BJ (cell line): ENCODE results near the gene PMM1. TPM values are rescaled to one million over a fixed set of nuclear protein-coding genes. Genes with fewer than 3 reads are reported as not detected.
"Not testable (repeated sequence)": the region's sequence is repeated elsewhere in the genome, so short reads cannot be mapped to it uniquely, and the experiment has no call there.

Source experiments
- CTCF ChIA-PET: fragments of 350-600 bp; formaldehyde crosslinking; extraction: SDS; loops from one replicate; lab custom pipeline; 2021; ENCODE audit warnings: antibody characterized with exemption, inconsistent platforms; lab: Yijun Ruan, JAX
- POLR2A ChIA-PET: fragments of 300-600 bp; sonication (Branson Sonifier 250); formaldehyde crosslinking; extraction: SDS; loops from one replicate; lab custom pipeline; 2021; ENCODE audit warnings: antibody characterized with exemption; lab: Charles Lee
- DNase-seq: peaks from one replicate; pipeline ENCODE4 v3.0.0-alpha.2; 2011; ENCODE audit warnings: low read depth
- H3K27me3 ChIP-seq: 2 replicates; pipeline ENCODE4 v1.6.0; 2011; ENCODE audit warnings: low read length; ENCODE audit not compliant: control insufficient read depth, insufficient read depth
- H3K36me3 ChIP-seq: 2 replicates; pipeline ENCODE4 v1.5.1; 2011; ENCODE audit warnings: low read length; ENCODE audit not compliant: control insufficient read depth, insufficient read depth
- H3K4me3 ChIP-seq: 2 replicates; pipeline ENCODE4 v1.5.1; 2011; ENCODE audit warnings: low read depth, mild to moderate bottlenecking, control low read depth, low read length
- CTCF ChIP-seq: IDR thresholded peaks from 2 replicates; pipeline ENCODE4 v1.5.1; 2011; ENCODE audit warnings: low read depth, mild to moderate bottlenecking, control low read depth, inconsistent platforms, low read length, moderate library complexity; ENCODE audit not compliant: insufficient read depth
- polyA plus RNA-seq: library from polyadenylated mRNA; depleted of rRNA; stranded (reverse); fragments of >200 nt; gene quantifications from 2 replicates; pipeline ENCODE4 v1.2.3, GENCODE V29; 2011

The PMM1 gene
- polyA plus RNA-seq, 1 experiment: 109 TPM

- peaks cover 5% of the 10 kb centered on the region for H3K36me3 ChIP-seq
- POLR2A ChIA-PET: no interaction called here
- no peaks in the 10 kb centered on the region for H3K27me3 ChIP-seq
- no peak for DNase-seq
- H3K4me3 ChIP-seq: no peak overlapping the region
- CTCF ChIA-PET: interaction anchor here (0.6 to 3.5 kb wide), 2 partner anchors 55 to 288 kb away, joined by 3 to 55 read pairs; partner anchors contain the start of gene POLR3H
- no peak for TF ChIP-seq CTCF
Measured at GRCh38 chr22:41595703-41596102, 6.1 kb upstream of the PMM1 start.

- H3K4me3 ChIP-seq, H3K27me3 ChIP-seq, H3K36me3 ChIP-seq, DNase-seq, POLR2A ChIA-PET: not testable (repeated sequence)
- CTCF ChIA-PET: interaction anchor here (0.8 to 1.4 kb wide), 2 partner anchors 50 to 66 kb away, joined by 3 to 4 read pairs; partner anchors contain the start of gene POLR3H
Measured at GRCh38 chr22:41593336-41593960, 3.8 kb upstream of the PMM1 start.

GRCh38 chr22:41587347-41587723 lies 2.3 kb downstream of the PMM1 start:
- POLR2A ChIA-PET: no interaction called here
- CTCF ChIA-PET: interaction anchor here (0.6 kb wide), 1 partner anchor 30 kb away, joined by 3 read pairs; no protein-coding TSS in a partner anchor
- no peak for TF ChIP-seq CTCF
- Histone ChIP-seq H3K4me3 (no peak overlapping the region), H3K36me3 (peaks cover 14% of the 10 kb centered on the region), H3K27me3 (no peaks in the 10 kb centered on the region)
- no peak for DNase-seq

- H3K27me3 ChIP-seq: no peaks in the 10 kb centered on the region
- POLR2A ChIA-PET: no interaction called here
- CTCF ChIA-PET: interaction anchor here (0.9 to 1.1 kb wide), 2 partner anchors 26 to 42 kb away, joined by 3 to 4 read pairs; partner anchors contain the start of genes CSDC2 and POLR3H
- H3K36me3 ChIP-seq: peaks cover 14% of the 10 kb centered on the region
- no peak for DNase-seq
- H3K4me3 ChIP-seq: no peak overlapping the region
- no peak for TF ChIP-seq CTCF
Measured at GRCh38 chr22:41585898-41586297, 3.7 kb downstream of the PMM1 start.

- Histone ChIP-seq H3K4me3 (no peak overlapping the region), H3K27me3 (no peaks in the 10 kb centered on the region), H3K36me3 (peaks cover 18% of the 10 kb centered on the region)
- DNase-seq: no peak
- ChIA-PET CTCF (interaction anchor here (1.0 kb wide), 1 partner anchor 12 kb away, joined by 3 read pairs; no protein-coding TSS in a partner anchor), POLR2A (no interaction called here)
- TF ChIP-seq CTCF: no peak
Measured at GRCh38 chr22:41584881-41585280, 4.8 kb downstream of the PMM1 start.
